H1 (cell line): ENCODE measurements around the gene MCEMP1. TPM values are rescaled to one million over a fixed set of nuclear protein-coding genes. Genes with fewer than 3 reads are reported as not detected.

Experiments used
- polyA plus RNA-seq, 7 experiments: library from polyadenylated mRNA; depleted of rRNA in 3 of 7; stranded (reverse) in 5 of 7; unstranded in 2 of 7; fragments of >200 nt in 5 of 7; fragments of 200-250 nt in 2 of 7; gene quantifications; 1 replicate in 5 of 7; 2 replicates in 1 of 7; 4 replicates in 1 of 7; pipeline versions ENCODE4 v1.2.1 to v1.2.3, GENCODE V29; 2011 to 2013; ENCODE audit warnings: missing spikeins in 2 of 7, mixed read lengths in 2 of 7
- total RNA-seq: library from RNA; stranded (reverse); fragmentation: NEBNext Ultra II Directional; extraction: Animal tissue kit (Norgen Biotek cat#: 25700); gene quantifications from 2 replicates; pipeline ENCODE4 v1.2.1, GENCODE V29; 2021
- TF ChIP-seq, protein P1 (sequence below): IDR thresholded peaks from 2 replicates; pipeline ENCODE4 v1.6.1; 2012; ENCODE audit warnings: low read length, inconsistent platforms

MCEMP1 gene
- total and polyA plus RNA-seq, 2 of the 8 experiments (the other 6 are each of a cell fraction or from before 2014, with no cell fraction given) = not detected

DNA sequence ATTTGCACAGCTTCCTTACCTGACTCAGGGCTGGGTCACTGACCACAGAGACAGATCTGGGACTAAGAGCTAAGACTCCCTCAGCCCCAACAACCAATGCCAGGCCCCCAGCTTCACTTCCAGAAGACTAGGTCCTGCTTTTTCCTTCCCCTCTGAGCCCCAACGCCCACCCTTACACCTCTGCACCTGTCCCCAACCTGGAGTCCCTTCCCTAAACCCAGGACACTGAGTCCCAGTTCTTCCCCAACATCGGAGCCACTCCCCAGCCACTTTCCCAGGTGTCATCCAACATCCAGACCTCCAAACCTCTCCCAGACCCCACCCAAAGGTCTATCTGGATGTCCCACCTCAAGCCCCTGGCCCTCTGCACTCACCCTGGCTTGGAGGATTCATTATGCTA is 22.1 kb downstream of the MCEMP1 start (continued):
- TF ChIP-seq, protein P1, sequence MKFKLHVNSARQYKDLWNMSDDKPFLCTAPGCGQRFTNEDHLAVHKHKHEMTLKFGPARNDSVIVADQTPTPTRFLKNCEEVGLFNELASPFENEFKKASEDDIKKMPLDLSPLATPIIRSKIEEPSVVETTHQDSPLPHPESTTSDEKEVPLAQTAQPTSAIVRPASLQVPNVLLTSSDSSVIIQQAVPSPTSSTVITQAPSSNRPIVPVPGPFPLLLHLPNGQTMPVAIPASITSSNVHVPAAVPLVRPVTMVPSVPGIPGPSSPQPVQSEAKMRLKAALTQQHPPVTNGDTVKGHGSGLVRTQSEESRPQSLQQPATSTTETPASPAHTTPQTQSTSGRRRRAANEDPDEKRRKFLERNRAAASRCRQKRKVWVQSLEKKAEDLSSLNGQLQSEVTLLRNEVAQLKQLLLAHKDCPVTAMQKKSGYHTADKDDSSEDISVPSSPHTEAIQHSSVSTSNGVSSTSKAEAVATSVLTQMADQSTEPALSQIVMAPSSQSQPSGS = no peak
- TF ChIP-seq, all 59 proteins: peak for 0
